Measurements from ENCODE around the gene TEAD4.

The TEAD4 gene

GRCh38 chr12:2941524-2941923, 17.7 kb upstream of the TEAD4 start:
- no peak for DNase-seq (ENCODE audit: low read depth)
- TF ChIP-seq CTCF (IDR thresholded peaks at IDR 0.05; ENCODE audit: insufficient read depth, low read depth, low read length, missing control alignments) = no peak
- H3K4me3 ChIP-seq (ENCODE audit: low read length) = no peak overlapping the region

- DNase-seq (ENCODE audit: low read depth) = peak; percentile 62
- TF ChIP-seq CTCF (IDR thresholded peaks at IDR 0.05; ENCODE audit: insufficient read depth, low read depth, low read length, missing control alignments) = peak; percentile 94
- H3K4me3 ChIP-seq (ENCODE audit: low read length) = peak overlapping the region; percentile 33
These were observed 14.7 kb upstream of the TEAD4 start for GRCh38 chr12:2944401-2945047.

- H3K4me3 ChIP-seq (ENCODE audit: low read length) = no peak overlapping the region
- TF ChIP-seq CTCF (IDR thresholded peaks at IDR 0.05; ENCODE audit: insufficient read depth, low read depth, low read length, missing control alignments) = no peak
- no peak for DNase-seq (ENCODE audit: low read depth)
These were observed 9.8 kb upstream of the TEAD4 start for GRCh38 chr12:2949411-2949810.

GRCh38 chr12:2955888-2956287, 3.3 kb upstream of the TEAD4 start:
- no peak overlapping the region for H3K4me3 ChIP-seq (ENCODE audit: low read length)
- no peak for TF ChIP-seq CTCF (IDR thresholded peaks at IDR 0.05; ENCODE audit: insufficient read depth, low read depth, low read length, missing control alignments)
- DNase-seq (ENCODE audit: low read depth) = no peak

GRCh38 chr12:2957816-2958431, 1.3 kb upstream of the TEAD4 start:
- peak; percentile 80 for DNase-seq (ENCODE audit: low read depth)
- no peak for TF ChIP-seq CTCF (IDR thresholded peaks at IDR 0.05; ENCODE audit: insufficient read depth, low read depth, low read length, missing control alignments)
- peak overlapping the region; percentile 52 for H3K4me3 ChIP-seq (ENCODE audit: low read length)

GRCh38 chr12:2958432-2959191, 585 bp upstream of the TEAD4 start:
- TF ChIP-seq CTCF (IDR thresholded peaks at IDR 0.05; ENCODE audit: insufficient read depth, low read depth, low read length, missing control alignments) = no peak
- DNase-seq (ENCODE audit: low read depth) = peak; percentile 81
- H3K4me3 ChIP-seq (ENCODE audit: low read length) = peak overlapping the region; percentile 52
